GM19035 (cell line): Measurements from ENCODE around the gene TCF3.
"Not testable (repeated sequence)": the region's sequence is repeated elsewhere in the genome, so short reads cannot be mapped to it uniquely, and the experiment has no call there.

Source experiments
- ATAC-seq: cut with Tn5 transposase; IDR thresholded peaks from one replicate; pipeline ENCODE4 v1.9.1; 2021; ENCODE audit not compliant: unreplicated experiment

The TCF3 gene

GRCh38 chr19:1672769-1673644, 20.6 kb upstream of the TCF3 start:
- ATAC-seq, result no peak

GRCh38 chr19:1672038-1672768, 19.8 kb upstream of the TCF3 start:
- ATAC-seq, result no peak

- ATAC-seq, result no peak
Observed at GRCh38 chr19:1671716-1672037, 19.3 kb upstream of the TCF3 start.

GRCh38 chr19:1670747-1671146, 18.3 kb upstream of the TCF3 start:
- ATAC-seq, result not testable (repeated sequence)

GRCh38 chr19:1668486-1669270, 16.3 kb upstream of the TCF3 start:
- no peak for ATAC-seq

GRCh38 chr19:1668048-1668485, 15.7 kb upstream of the TCF3 start:
- ATAC-seq, result no peak

GRCh38 chr19:1665565-1666047, 13.2 kb upstream of the TCF3 start:
- no peak for ATAC-seq

GRCh38 chr19:1663852-1664251, 11.4 kb upstream of the TCF3 start:
- no peak for ATAC-seq

- ATAC-seq, result not testable (repeated sequence)
Observed at GRCh38 chr19:1663227-1663626, 10.8 kb upstream of the TCF3 start.

- no peak for ATAC-seq
Observed at GRCh38 chr19:1661995-1662394, 9.6 kb upstream of the TCF3 start.

- no peak for ATAC-seq
Observed at GRCh38 chr19:1659084-1659427, 6.6 kb upstream of the TCF3 start.

- ATAC-seq, result no peak
Observed at GRCh38 chr19:1658150-1659083, 6.0 kb upstream of the TCF3 start.

GRCh38 chr19:1657746-1658145, 5.3 kb upstream of the TCF3 start:
- ATAC-seq, result no peak

- no peak for ATAC-seq
Observed at GRCh38 chr19:1656988-1657536, 4.6 kb upstream of the TCF3 start.

GRCh38 chr19:1655987-1656608, 3.7 kb upstream of the TCF3 start:
- ATAC-seq, result no peak

- ATAC-seq, result no peak
Observed at GRCh38 chr19:1655131-1655981, 2.9 kb upstream of the TCF3 start.

- ATAC-seq, result no peak
Observed at GRCh38 chr19:1654178-1654792, 1.9 kb upstream of the TCF3 start.

GRCh38 chr19:1653300-1653628, 849 bp upstream of the TCF3 start:
- ATAC-seq, result no peak
